ENCODE results near the gene GTF2IRD1.
"Not testable (repeated sequence)": the region's sequence is repeated elsewhere in the genome, so short reads cannot be mapped to it uniquely, and the experiment has no call there.

The GTF2IRD1 gene

GRCh38 chr7:74518041-74518440 lies 64.3 kb downstream of the GTF2IRD1 start:
- DNase-seq, result no peak

- DNase-seq, result no peak
These were observed 64.9 kb downstream of the GTF2IRD1 start for GRCh38 chr7:74518654-74519053.

- DNase-seq, result no peak
These were observed 65.7 kb downstream of the GTF2IRD1 start for GRCh38 chr7:74519395-74519794.

GRCh38 chr7:74521855-74522254 lies 68.1 kb downstream of the GTF2IRD1 start:
- DNase-seq, result no peak

- no peak for DNase-seq
These were observed 68.7 kb downstream of the GTF2IRD1 start for GRCh38 chr7:74522281-74522905.

- DNase-seq, result no peak
These were observed 69.3 kb downstream of the GTF2IRD1 start for GRCh38 chr7:74523015-74523414.

GRCh38 chr7:74525140-74525539 lies 71.4 kb downstream of the GTF2IRD1 start:
- no peak for DNase-seq

GRCh38 chr7:74525881-74526280 lies 72.2 kb downstream of the GTF2IRD1 start:
- DNase-seq, result no peak

- no peak for DNase-seq
These were observed 73.1 kb downstream of the GTF2IRD1 start for GRCh38 chr7:74526780-74527179.

GRCh38 chr7:74527842-74528241 lies 74.1 kb downstream of the GTF2IRD1 start:
- DNase-seq, result no peak

GRCh38 chr7:74528773-74529172 lies 75.1 kb downstream of the GTF2IRD1 start:
- DNase-seq, result not testable (repeated sequence)

GRCh38 chr7:74535951-74536356 lies 82.2 kb downstream of the GTF2IRD1 start:
- no peak for DNase-seq

GRCh38 chr7:74541937-74542336 lies 88.2 kb downstream of the GTF2IRD1 start:
- DNase-seq, result not testable (repeated sequence)

GRCh38 chr7:74542558-74543117 lies 88.9 kb downstream of the GTF2IRD1 start:
- peak in 5 of 14 donors; percentile 2 to 24 (median 7) for DNase-seq

GRCh38 chr7:74544706-74545469 lies 91.2 kb downstream of the GTF2IRD1 start:
- DNase-seq, result no peak

- DNase-seq, result no peak
These were observed 92.2 kb downstream of the GTF2IRD1 start for GRCh38 chr7:74545921-74546320.

- DNase-seq, result peak in 3 of 14 donors; percentile 3 to 39 (median 26)
These were observed 99.9 kb downstream of the GTF2IRD1 start for GRCh38 chr7:74553596-74554012.

GRCh38 chr7:74554178-74554577 lies 100.5 kb downstream of the GTF2IRD1 start:
- DNase-seq, result no peak

GRCh38 chr7:74560086-74560719 lies 106.5 kb downstream of the GTF2IRD1 start:
- no peak for DNase-seq

- DNase-seq, result no peak
These were observed 108.3 kb downstream of the GTF2IRD1 start for GRCh38 chr7:74561898-74562613.

GRCh38 chr7:74563639-74564038 lies 109.9 kb downstream of the GTF2IRD1 start:
- DNase-seq, result not testable (repeated sequence)

- no peak for DNase-seq
These were observed 113.6 kb downstream of the GTF2IRD1 start for GRCh38 chr7:74567318-74567668.

- DNase-seq, result no peak
These were observed 115.0 kb downstream of the GTF2IRD1 start for GRCh38 chr7:74568658-74569057.
